Measurements from ENCODE around the gene AQR. TPM values are rescaled to one million over a fixed set of nuclear protein-coding genes. Genes with fewer than 3 reads are reported as not detected.

Gene AQR
- total and polyA plus RNA-seq, 2 of the 13 experiments (the other 11 are each of a cell fraction or from before 2014, with no cell fraction given): 18.7 to 31.3 TPM

DNA sequence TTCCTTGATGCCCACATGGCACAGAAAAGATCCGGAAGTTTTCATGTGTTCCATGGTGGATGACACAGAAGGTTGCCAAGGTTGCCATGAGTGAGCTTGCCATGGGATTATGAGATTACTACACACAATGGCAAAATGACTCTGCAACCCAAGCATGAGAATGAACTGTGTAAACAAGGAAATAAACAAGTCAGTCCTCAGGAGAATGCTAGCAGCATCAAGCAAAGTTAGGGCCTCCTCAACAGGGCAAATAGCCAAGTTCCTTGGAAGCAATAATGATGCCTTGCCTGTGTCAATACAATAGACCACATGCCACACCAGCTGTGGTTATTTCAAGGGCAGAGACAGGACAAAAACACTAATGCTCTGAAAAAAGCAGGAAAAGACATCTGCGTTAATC lies 41.8 kb downstream of the AQR start:
- Histone ChIP-seq H2AFZ (ENCODE audit: low read length) (no peak overlapping the region), H4K20me1 (ENCODE audit: insufficient read depth, low read length) (no peaks in the 10 kb centered on the region), H3K4me1 (ENCODE audit: insufficient read depth, low read length) (no peaks in the 10 kb centered on the region), H3K36me3 (replicated peaks in 1 of 2; ENCODE audit: control insufficient read depth in 1 of 2, insufficient read depth in 2 of 2, low read length in 2 of 2) (peaks cover 7 to 39% of the 10 kb centered on the region in 2 experiments), H3K9me3 (ENCODE audit: low read length) (no peaks in the 10 kb centered on the region), H3K4me2 (ENCODE audit: low read depth, low read length) (no peak overlapping the region), H3K9ac (ENCODE audit: insufficient read depth, low read depth, low read length) (no peak overlapping the region), H3K4me3 (replicated peaks in 1 of 3; ENCODE audit: insufficient read depth in 1 of 3, low read depth in 2 of 3, low read length in 3 of 3) (no peak overlapping the region), H3K27ac (ENCODE audit: extremely low read length, insufficient read depth, low read length) (no peak overlapping the region), H3K27me3 (ENCODE audit: control insufficient read depth in 1 of 2, insufficient read depth in 2 of 2, low read length in 2 of 2) (no peaks in the 10 kb centered on the region), H3K79me2 (ENCODE audit: insufficient read depth, low read length) (no peaks in the 10 kb centered on the region)
- WGBS (ENCODE audit: low lambda C conversion rate): 98% methylated on average over 2 of the region's 2 CpGs
- in situ Hi-C loops (cut with HindIII; ENCODE audit: extremely low pct_ligation_motif_present, low pct_unique_long_range_greater_than_20kb) (no loop called here), intact Hi-C loops (cut with micrococcal nuclease; ENCODE audit: unreplicated experiment) (no loop called here)
- no peak for TF ChIP-seq CENPT (CRISPR knock-in tag; IDR thresholded peaks at IDR 0.05; ENCODE audit: low read depth)
- TF ChIP-seq ZKSCAN8 (CRISPR knock-in tag; IDR thresholded peaks at IDR 0.05; ENCODE audit: borderline replicate concordance): no peak
- TF ChIP-seq, protein P1, sequence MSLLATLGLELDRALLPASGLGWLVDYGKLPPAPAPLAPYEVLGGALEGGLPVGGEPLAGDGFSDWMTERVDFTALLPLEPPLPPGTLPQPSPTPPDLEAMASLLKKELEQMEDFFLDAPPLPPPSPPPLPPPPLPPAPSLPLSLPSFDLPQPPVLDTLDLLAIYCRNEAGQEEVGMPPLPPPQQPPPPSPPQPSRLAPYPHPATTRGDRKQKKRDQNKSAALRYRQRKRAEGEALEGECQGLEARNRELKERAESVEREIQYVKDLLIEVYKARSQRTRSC (CRISPR knock-in tag; IDR thresholded peaks at IDR 0.05; ENCODE audit: low read depth): no peak
- no peak for TF ChIP-seq ZNF7 (CRISPR knock-in tag; IDR thresholded peaks at IDR 0.05)
- TF ChIP-seq SYNCRIP (IDR thresholded peaks at IDR 0.05; ENCODE audit: insufficient read depth, low read depth, low read length): no peak
- no peak for TF ChIP-seq SPEN (CRISPR knock-in tag; IDR thresholded peaks at IDR 0.05; ENCODE audit: low read depth)
- no peak for TF ChIP-seq ZNF746 (CRISPR knock-in tag; IDR thresholded peaks at IDR 0.05)
- no peak for TF ChIP-seq HCFC1 (IDR thresholded peaks at IDR 0.05; ENCODE audit: low read depth, low read length)
- TF ChIP-seq TEAD2 (CRISPR knock-in tag; IDR thresholded peaks at IDR 0.05): no peak
- no peak for TF ChIP-seq ZBTB21 (CRISPR knock-in tag; IDR thresholded peaks at IDR 0.05)
- TF ChIP-seq, protein P2, sequence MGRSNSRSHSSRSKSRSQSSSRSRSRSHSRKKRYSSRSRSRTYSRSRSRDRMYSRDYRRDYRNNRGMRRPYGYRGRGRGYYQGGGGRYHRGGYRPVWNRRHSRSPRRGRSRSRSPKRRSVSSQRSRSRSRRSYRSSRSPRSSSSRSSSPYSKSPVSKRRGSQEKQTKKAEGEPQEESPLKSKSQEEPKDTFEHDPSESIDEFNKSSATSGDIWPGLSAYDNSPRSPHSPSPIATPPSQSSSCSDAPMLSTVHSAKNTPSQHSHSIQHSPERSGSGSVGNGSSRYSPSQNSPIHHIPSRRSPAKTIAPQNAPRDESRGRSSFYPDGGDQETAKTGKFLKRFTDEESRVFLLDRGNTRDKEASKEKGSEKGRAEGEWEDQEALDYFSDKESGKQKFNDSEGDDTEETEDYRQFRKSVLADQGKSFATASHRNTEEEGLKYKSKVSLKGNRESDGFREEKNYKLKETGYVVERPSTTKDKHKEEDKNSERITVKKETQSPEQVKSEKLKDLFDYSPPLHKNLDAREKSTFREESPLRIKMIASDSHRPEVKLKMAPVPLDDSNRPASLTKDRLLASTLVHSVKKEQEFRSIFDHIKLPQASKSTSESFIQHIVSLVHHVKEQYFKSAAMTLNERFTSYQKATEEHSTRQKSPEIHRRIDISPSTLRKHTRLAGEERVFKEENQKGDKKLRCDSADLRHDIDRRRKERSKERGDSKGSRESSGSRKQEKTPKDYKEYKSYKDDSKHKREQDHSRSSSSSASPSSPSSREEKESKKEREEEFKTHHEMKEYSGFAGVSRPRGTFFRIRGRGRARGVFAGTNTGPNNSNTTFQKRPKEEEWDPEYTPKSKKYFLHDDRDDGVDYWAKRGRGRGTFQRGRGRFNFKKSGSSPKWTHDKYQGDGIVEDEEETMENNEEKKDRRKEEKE (IDR thresholded peaks at IDR 0.05): no peak
- TF ChIP-seq ZNF749 (CRISPR knock-in tag; IDR thresholded peaks at IDR 0.05; ENCODE audit: borderline replicate concordance): no peak
- TF ChIP-seq RBM39 (IDR thresholded peaks at IDR 0.05; ENCODE audit: low read depth, low read length, poor library complexity, severe bottlenecking): no peak
- TF ChIP-seq ZNF101 (CRISPR knock-in tag; IDR thresholded peaks at IDR 0.05; ENCODE audit: borderline replicate concordance, low read depth): no peak
- TF ChIP-seq ZNF75D (CRISPR knock-in tag; IDR thresholded peaks at IDR 0.05; ENCODE audit: borderline replicate concordance): no peak
- no peak for TF ChIP-seq ZNF501 (CRISPR knock-in tag; IDR thresholded peaks at IDR 0.05)
- no peak for ATAC-seq
- DNase-seq (ENCODE audit: low spot score): no peak
- BruUV-seq (replicated peaks): no TSS peak
- ChIA-PET CTCF (ENCODE audit: low intra/inter-chr PET ratio, low total read pairs) (no interaction called here), POLR2A (no interaction called here)
- FAIRE-seq: no peak
